ENCODE data around the gene MOB3A. TPM values are rescaled to one million over a fixed set of nuclear protein-coding genes. Genes with fewer than 3 reads are reported as not detected.

MOB3A gene
- total and polyA plus RNA-seq, 2 of the 13 experiments (the other 11 are each of a cell fraction or from before 2014, with no cell fraction given) = 3.5 to 17.8 TPM

- TF ChIP-seq CBX5 (CRISPR knock-in tag; IDR thresholded peaks at IDR 0.05; ENCODE audit: borderline replicate concordance) (peak; percentile 86; the same call in 1 of the 2 replicates), BRD4 (CRISPR knock-in tag; IDR thresholded peaks at IDR 0.05) (peak; percentile 87), ASH2L (IDR thresholded peaks at IDR 0.05; ENCODE audit: insufficient read length, low read depth, low read length) (peak; percentile 34), ZNF777 (CRISPR knock-in tag; IDR thresholded peaks at IDR 0.05) (no peak; the same call in 1 of the 2 replicates), ZNF407 (CRISPR knock-in tag; IDR thresholded peaks at IDR 0.05; ENCODE audit: not compliant biosample characterization) (peak; percentile 33), RNF2 (conservative IDR thresholded peaks at IDR 0.05; ENCODE audit: low read depth) (no peak), FOXK1 (CRISPR knock-in tag; IDR thresholded peaks at IDR 0.05; ENCODE audit: borderline replicate concordance, low read depth) (no peak; the same call in 1 of the 2 replicates), ZNF335 (CRISPR knock-in tag; IDR thresholded peaks at IDR 0.05) (no peak), CREB3 (CRISPR knock-in tag; IDR thresholded peaks at IDR 0.05) (no peak), PHF8 (CRISPR knock-in tag; IDR thresholded peaks at IDR 0.05) (peak; percentile 70), HMG20A (CRISPR knock-in tag; IDR thresholded peaks at IDR 0.05; ENCODE audit: borderline replicate concordance) (peak; percentile 61; the same call in 1 of the 2 replicates), KLF16 (CRISPR knock-in tag; IDR thresholded peaks at IDR 0.05) (peak in 1 of 2 experiments; percentile 88; a peak in 2 of 4 replicates), ZSCAN30 (CRISPR knock-in tag; IDR thresholded peaks at IDR 0.05) (no peak), ZBTB26 (CRISPR knock-in tag; IDR thresholded peaks at IDR 0.05; ENCODE audit: borderline replicate concordance) (peak; percentile 64; the same call in 1 of the 2 replicates), ZNF800 (CRISPR knock-in tag; IDR thresholded peaks at IDR 0.05) (no peak), SYNCRIP (IDR thresholded peaks at IDR 0.05; ENCODE audit: insufficient read depth, low read depth, low read length) (no peak)
Measured at GRCh38 chr19:2059422-2060201, 36.5 kb downstream of the MOB3A start (continued).

Data from HepG2 (cell line).